DND-41 (cell line): ENCODE measurements around the gene GLT8D1.
A peak's percentile ranks its signal among the peaks of the same experiment; 100 is the strongest.

Experiments
- ATAC-seq: fragments of 200-7000 bp; cut with Tn5 transposase; 3 replicates; pipeline ENCODE4 v1.9.1; 2021; ENCODE audit warnings: low read depth; ENCODE audit not compliant: insufficient read depth
- DNase-seq: peaks from one replicate; pipeline ENCODE4 v3.0.0-alpha.2; 2020
- H2AFZ ChIP-seq: 2 replicates; pipeline ENCODE4 v1.6.0; 2012; ENCODE audit warnings: low read depth, low read length
- H3K27ac ChIP-seq: 2 replicates; pipeline ENCODE4 v1.5.1; 2012; ENCODE audit warnings: low read length, inconsistent platforms
- H3K27me3 ChIP-seq: fragments of 200-600 bp; sonication (generic); 2 replicates; pipeline ENCODE4 v1.6.0; 2012; ENCODE audit warnings: low read length, mild to moderate bottlenecking, inconsistent platforms; ENCODE audit not compliant: insufficient read depth, poor library complexity
- H3K36me3 ChIP-seq: 2 replicates; pipeline ENCODE4 v1.5.1; 2012; ENCODE audit warnings: low read length, inconsistent platforms; ENCODE audit not compliant: insufficient read depth
- H3K4me1 ChIP-seq: 2 replicates; pipeline ENCODE4 v1.5.1; 2012; ENCODE audit warnings: mild to moderate bottlenecking, low read length; ENCODE audit not compliant: insufficient read depth
- H3K4me2 ChIP-seq: 2 replicates; pipeline ENCODE4 v1.6.0; 2012; ENCODE audit warnings: mild to moderate bottlenecking, moderate library complexity, low read length, inconsistent platforms; ENCODE audit not compliant: insufficient read depth
- H3K4me3 ChIP-seq, 2 experiments: fragments of 200-600 bp in 1 of 2; shearing (Covaris generic) in 1 of 2; 2 replicates each; pipeline ENCODE4 v1.5.1; 2012 to 2016; ENCODE audit warnings: inconsistent platforms in 2 of 2, low read length in 2 of 2, mild to moderate bottlenecking in 2 of 2, low read depth in 1 of 2, moderate library complexity in 1 of 2
- H3K79me2 ChIP-seq: 2 replicates; pipeline ENCODE4 v1.6.0; 2012; ENCODE audit warnings: low read length, inconsistent platforms; ENCODE audit not compliant: insufficient read depth
- H3K9ac ChIP-seq: 2 replicates; pipeline ENCODE4 v1.6.0; 2012; ENCODE audit warnings: low read depth, mild to moderate bottlenecking, inconsistent platforms, low read length, moderate library complexity
- H3K9me3 ChIP-seq: 2 replicates; pipeline ENCODE4 v1.5.1; 2012; ENCODE audit warnings: low read length, moderate library complexity, mild to moderate bottlenecking, inconsistent platforms; ENCODE audit not compliant: insufficient read depth, severe bottlenecking
- H4K20me1 ChIP-seq: 2 replicates; pipeline ENCODE4 v1.6.0; 2012; ENCODE audit warnings: low read length; ENCODE audit not compliant: insufficient read depth
- EZH2 ChIP-seq: IDR thresholded peaks from 3 replicates; pipeline ENCODE4 v1.6.1; 2012; ENCODE audit warnings: borderline replicate concordance, low read depth, mild to moderate bottlenecking, moderate library complexity, low read length, inconsistent platforms; ENCODE audit not compliant: severe bottlenecking
- TF ChIP-seq, protein P1 (sequence below): IDR thresholded peaks from 2 replicates; pipeline ENCODE4 v1.5.1; 2012; ENCODE audit warnings: borderline replicate concordance, low read length, moderate library complexity, mild to moderate bottlenecking; ENCODE audit not compliant: poor library complexity, severe bottlenecking; ENCODE audit errors: extremely low read depth

GLT8D1 gene

DNA sequence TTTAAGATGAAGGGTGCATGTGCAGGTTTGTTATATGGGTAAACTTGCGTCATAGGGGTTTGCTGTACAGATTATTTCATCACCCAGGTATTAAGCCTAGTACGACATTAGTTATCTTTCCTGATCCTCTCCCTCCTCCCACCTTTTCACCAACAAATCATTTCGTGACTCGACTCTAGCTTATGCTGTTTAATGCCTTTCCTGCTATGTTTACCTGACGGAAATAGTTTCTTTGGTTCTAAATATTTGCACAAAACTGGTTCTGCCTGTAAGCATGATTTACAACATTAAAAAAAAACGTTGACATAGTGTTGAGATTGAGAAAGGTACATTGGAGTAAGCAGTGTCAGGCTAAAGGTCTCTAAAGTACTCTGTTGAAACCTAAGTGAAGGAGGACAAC, 17.3 kb downstream of the GLT8D1 start:
- peak overlapping the region; percentile 73; the same call in 1 of the 2 replicates for H3K4me2 ChIP-seq
- no peak overlapping the region for H3K27ac ChIP-seq
- no peak overlapping the region; the same call in 1 of the 2 replicates for H3K9ac ChIP-seq
- peaks cover 25% of the 10 kb centered on the region; the same call in 1 of the 2 replicates for H4K20me1 ChIP-seq
- no peak for ATAC-seq
- H3K36me3 ChIP-seq, result peaks cover 73% of the 10 kb centered on the region
- peaks cover 41% of the 10 kb centered on the region for H3K4me1 ChIP-seq
- no peaks in the 10 kb centered on the region for H3K9me3 ChIP-seq
- no peak overlapping the region for H2AFZ ChIP-seq
- no peak overlapping the region for H3K4me3 ChIP-seq
- DNase-seq, result no peak
- peaks cover 73% of the 10 kb centered on the region for H3K79me2 ChIP-seq
- TF ChIP-seq, protein P1, sequence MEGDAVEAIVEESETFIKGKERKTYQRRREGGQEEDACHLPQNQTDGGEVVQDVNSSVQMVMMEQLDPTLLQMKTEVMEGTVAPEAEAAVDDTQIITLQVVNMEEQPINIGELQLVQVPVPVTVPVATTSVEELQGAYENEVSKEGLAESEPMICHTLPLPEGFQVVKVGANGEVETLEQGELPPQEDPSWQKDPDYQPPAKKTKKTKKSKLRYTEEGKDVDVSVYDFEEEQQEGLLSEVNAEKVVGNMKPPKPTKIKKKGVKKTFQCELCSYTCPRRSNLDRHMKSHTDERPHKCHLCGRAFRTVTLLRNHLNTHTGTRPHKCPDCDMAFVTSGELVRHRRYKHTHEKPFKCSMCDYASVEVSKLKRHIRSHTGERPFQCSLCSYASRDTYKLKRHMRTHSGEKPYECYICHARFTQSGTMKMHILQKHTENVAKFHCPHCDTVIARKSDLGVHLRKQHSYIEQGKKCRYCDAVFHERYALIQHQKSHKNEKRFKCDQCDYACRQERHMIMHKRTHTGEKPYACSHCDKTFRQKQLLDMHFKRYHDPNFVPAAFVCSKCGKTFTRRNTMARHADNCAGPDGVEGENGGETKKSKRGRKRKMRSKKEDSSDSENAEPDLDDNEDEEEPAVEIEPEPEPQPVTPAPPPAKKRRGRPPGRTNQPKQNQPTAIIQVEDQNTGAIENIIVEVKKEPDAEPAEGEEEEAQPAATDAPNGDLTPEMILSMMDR, result no peak
- no peak for TF ChIP-seq EZH2
- no peaks in the 10 kb centered on the region for H3K27me3 ChIP-seq

DNA sequence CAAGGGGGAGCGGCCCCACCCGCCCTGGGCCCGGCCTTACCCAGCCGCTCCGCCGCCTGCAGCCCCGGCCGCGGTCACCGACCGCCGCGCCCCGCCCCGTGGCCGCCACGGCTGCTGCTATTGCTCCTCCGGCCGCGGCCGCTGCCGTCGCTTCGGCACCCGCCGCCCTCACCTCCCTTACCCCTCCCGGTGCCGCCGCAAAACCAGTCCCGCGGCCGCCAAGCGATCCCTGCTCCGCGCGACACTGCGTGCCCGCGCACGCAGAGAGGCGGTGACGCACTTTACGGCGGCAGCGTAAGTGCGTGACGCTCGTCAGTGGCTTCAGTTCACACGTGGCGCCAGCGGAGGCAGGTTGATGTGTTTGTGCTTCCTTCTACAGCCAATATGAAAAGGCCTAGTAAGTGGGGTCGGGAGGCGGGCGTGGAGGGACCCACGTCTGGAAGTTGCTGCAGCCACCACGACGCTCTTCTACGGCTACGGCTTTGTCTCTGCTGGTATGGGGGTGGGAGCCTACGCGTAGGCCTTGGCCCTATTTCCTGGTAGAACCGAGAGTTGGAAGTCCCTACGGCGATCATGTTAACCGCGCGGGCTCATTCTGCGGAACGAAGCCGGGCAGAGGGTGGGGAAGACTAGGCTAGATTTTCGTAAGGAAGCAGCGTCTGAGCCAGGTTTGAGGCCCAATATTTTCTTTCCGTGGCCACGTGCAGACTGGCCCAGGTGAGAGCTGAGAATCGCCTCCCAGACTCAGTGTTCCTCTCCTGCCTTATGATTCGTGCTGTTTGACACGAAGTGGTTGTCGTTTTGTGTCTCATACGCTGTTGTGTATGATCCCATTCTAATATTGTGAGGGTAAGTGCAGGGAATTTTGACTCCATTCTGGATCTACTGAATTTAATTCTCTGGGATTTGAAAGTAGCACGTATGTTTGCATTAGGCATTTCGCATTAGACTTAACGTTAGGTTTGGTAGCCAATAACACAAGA, 19.6 kb downstream of the GLT8D1 start, which contains the start of the genes GNL3 and PBRM1:
Gene GNL3, plus strand, starts transcription at position 324 of the 983 bp plus-strand sequence. Its CDS starts 61 bp downstream, at position 385.
Gene PBRM1, minus strand, starts transcription at position 205 of the 983 bp plus-strand sequence.
- DNase-seq (peak; percentile 95), ATAC-seq (peak; percentile 83)
- peaks cover 64% of the 10 kb centered on the region for H3K36me3 ChIP-seq
- H4K20me1 ChIP-seq, result peaks cover 26% of the 10 kb centered on the region; the same call in 1 of the 2 replicates
- H3K79me2 ChIP-seq, result peaks cover 91% of the 10 kb centered on the region
- no peaks in the 10 kb centered on the region for H3K27me3 ChIP-seq
- H3K4me1 ChIP-seq, result peaks cover 49% of the 10 kb centered on the region
- peak within 1 kb of the TSS; percentile 73 for H3K4me2 ChIP-seq
- H3K4me3 ChIP-seq, result peak within 1 kb of the TSS; percentile 69 to 80
- H3K9ac ChIP-seq, result peak within 1 kb of the TSS; percentile 70
- TF ChIP-seq, protein P1, result no peak
- no peak for TF ChIP-seq EZH2
- peak within 1 kb of the TSS; percentile 88 for H3K27ac ChIP-seq
- H2AFZ ChIP-seq, result peak within 1 kb of the TSS; percentile 71
- H3K9me3 ChIP-seq, result no peaks in the 10 kb centered on the region

DNA sequence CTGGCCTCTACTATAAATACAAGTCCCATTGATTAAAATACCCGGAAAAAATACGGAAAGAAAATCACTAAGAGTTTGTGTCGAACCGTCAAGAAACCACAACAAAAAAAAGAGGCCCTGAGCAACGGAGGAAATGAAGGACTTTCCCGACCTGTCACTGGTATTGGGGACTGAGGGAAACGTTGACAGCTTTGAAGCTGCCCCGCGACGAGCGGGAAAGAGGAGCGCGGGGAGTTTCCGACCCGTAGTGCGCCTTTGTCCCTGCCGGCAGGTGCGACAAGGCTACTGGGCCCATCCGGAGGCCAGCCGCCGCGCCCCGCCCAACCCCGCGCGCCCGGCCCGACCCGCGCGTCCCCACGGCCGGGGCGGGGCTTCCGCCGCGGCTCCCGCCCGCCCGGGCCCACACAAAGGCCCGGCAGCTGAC, 20.3 kb downstream of the GLT8D1 start:
- no peaks in the 10 kb centered on the region for H3K9me3 ChIP-seq
- peak overlapping the region; percentile 70 for H3K9ac ChIP-seq
- TF ChIP-seq EZH2, result no peak
- TF ChIP-seq, protein P1, result no peak
- peak overlapping the region; percentile 88 for H3K27ac ChIP-seq
- H3K4me3 ChIP-seq, result peak overlapping the region; percentile 69 to 80
- H4K20me1 ChIP-seq, result peaks cover 25% of the 10 kb centered on the region; the same call in 1 of the 2 replicates
- peaks cover 64% of the 10 kb centered on the region for H3K36me3 ChIP-seq
- peaks cover 49% of the 10 kb centered on the region for H3K4me1 ChIP-seq
- H3K79me2 ChIP-seq, result peaks cover 97% of the 10 kb centered on the region
- H2AFZ ChIP-seq, result peak overlapping the region; percentile 71
- ATAC-seq (peak; percentile 70), DNase-seq (peak; percentile 83)
- H3K4me2 ChIP-seq, result peak overlapping the region; percentile 73
- no peaks in the 10 kb centered on the region for H3K27me3 ChIP-seq
